Esophagus muscularis mucosa (tissue), 4 donors: ENCODE measurements around the gene EFNB3. TPM values are rescaled to one million over a fixed set of nuclear protein-coding genes. Genes with fewer than 3 reads are reported as not detected.

Source experiments
- DNase-seq: peaks from one replicate; pipeline ENCODE4 v3.0.0-alpha.2; 2017; ENCODE audit errors: extremely low spot score
- H3K27ac ChIP-seq, 4 donors: fragments of 200-600 bp; sonication (generic); replicated peaks in 1 of 4; 1 replicate in 3 of 4; 2 replicates in 1 of 4; pipeline ENCODE4 v1.5.1; 2016 to 2019; ENCODE audit warnings: mild to moderate bottlenecking in 1 of 4
- H3K27me3 ChIP-seq, 4 donors: fragments of 200-600 bp; sonication (generic); one replicate each; pipeline versions ENCODE4 v1.5.1 to v1.6.0; 2016 to 2019
- H3K36me3 ChIP-seq, 4 donors: fragments of 200-600 bp; sonication (generic); one replicate each; pipeline ENCODE4 v1.5.1; 2016 to 2019
- H3K4me1 ChIP-seq, 4 donors: fragments of 200-600 bp; sonication (generic); one replicate each; pipeline ENCODE4 v1.5.1; 2016 to 2019
- H3K4me3 ChIP-seq, 4 donors: fragments of 200-600 bp; sonication (generic); 1 replicate in 2 of 4; 2 replicates in 2 of 4; pipeline ENCODE4 v1.5.1; 2016 to 2019; ENCODE audit warnings: mild to moderate bottlenecking in 4 of 4, moderate library complexity in 1 of 4
- H3K9me3 ChIP-seq, 4 donors: fragments of 200-600 bp; sonication (generic); 1 replicate in 3 of 4; 2 replicates in 1 of 4; pipeline ENCODE4 v1.5.1; 2016 to 2019
- CTCF ChIP-seq, 3 experiments: fragments of 200-600 bp in 2 of 3; fragments of 450-650 bp in 1 of 3; sonication (generic) in 2 of 3; IDR thresholded peaks; one replicate each; pipeline ENCODE4 v1.5.1; 2017 to 2019; ENCODE audit warnings: antibody characterized with exemption in 3 of 3, mild to moderate bottlenecking in 2 of 3, moderate library complexity in 1 of 3
- EP300 ChIP-seq: sonication (generic); formaldehyde crosslinking; IDR thresholded peaks from one replicate; pipeline ENCODE4 v1.6.1; 2017; ENCODE audit warnings: antibody characterized with exemption
- POLR2A ChIP-seq: fragments of 450-650 bp; IDR thresholded peaks from one replicate; pipeline ENCODE4 v1.6.1; 2017; ENCODE audit warnings: antibody characterized with exemption, moderate library complexity, mild to moderate bottlenecking, low read depth
- POLR2AphosphoS5 ChIP-seq, 2 donors: sonication (generic); formaldehyde crosslinking; IDR thresholded peaks; one replicate each; pipeline ENCODE4 v1.6.1; 2017; ENCODE audit warnings: antibody characterized with exemption in 2 of 2
- WGBS: methylation state at CpG from one replicate; pipeline ENCODE4 v1.1.5; 2018; 5-methylcytosine and 5-hydroxymethylcytosine counted together
- intact Hi-C: fragments of 100-400 bp; cut with DNase I; formaldehyde crosslinking; loops from one replicate; pipeline ENCODE4 v1.15.1; 2023
- total RNA-seq, 4 donors: library from RNA; depleted of rRNA; stranded (reverse); fragments of >200 nt; gene quantifications; one replicate each; pipeline versions ENCODE4 v1.1.0 to v1.2.1, GENCODE V29; 2016

Gene EFNB3
- total RNA-seq, 4 donors from 2014 or later: 0.17 to 0.42 (median 0.33) TPM

- no peak for TF ChIP-seq POLR2A
- TF ChIP-seq EP300: no peak
- no peak for TF ChIP-seq POLR2AphosphoS5 (IDR thresholded peaks at IDR 0.05)
- TF ChIP-seq CTCF (IDR thresholded peaks at IDR 0.05): no peak
- Histone ChIP-seq H3K4me3 (no peak overlapping the region), H3K4me1 (peaks cover 11 to 14% (median 12%) of the 10 kb centered on the region in 4 donors), H3K27me3 (peaks cover 0 to 94% (median 27%) of the 10 kb centered on the region in 4 donors), H3K36me3 (no peaks in the 10 kb centered on the region), H3K27ac (no peak overlapping the region), H3K9me3 (no peaks in the 10 kb centered on the region)
- WGBS: 18% methylated on average over 6 of the region's 19 CpGs
- intact Hi-C loops: no loop called here
- no peak for DNase-seq
These were observed 7.2 kb downstream of the EFNB3 start for GRCh38 chr17:7712111-7712771.

GRCh38 chr17:7713782-7714181 lies 8.8 kb downstream of the EFNB3 start:
- Histone ChIP-seq H3K9me3 (no peaks in the 10 kb centered on the region), H3K27me3 (peaks cover 0 to 78% (median 26%) of the 10 kb centered on the region in 4 donors), H3K4me3 (no peak overlapping the region), H3K4me1 (peaks cover 18 to 25% (median 21%) of the 10 kb centered on the region in 4 donors), H3K36me3 (no peaks in the 10 kb centered on the region), H3K27ac (no peak overlapping the region)
- TF ChIP-seq EP300 (no peak), POLR2A (no peak), CTCF (IDR thresholded peaks at IDR 0.05) (no peak), POLR2AphosphoS5 (IDR thresholded peaks at IDR 0.05) (no peak)
- intact Hi-C loops: no loop called here
- WGBS: 34% methylated on average over 9 of the region's 9 CpGs
- no peak for DNase-seq

GRCh38 chr17:7714721-7715594 lies 10.0 kb downstream of the EFNB3 start:
- intact Hi-C loops: no loop called here
- no peak for TF ChIP-seq CTCF (IDR thresholded peaks at IDR 0.05)
- no peak for TF ChIP-seq POLR2A
- TF ChIP-seq POLR2AphosphoS5 (IDR thresholded peaks at IDR 0.05): no peak
- TF ChIP-seq EP300: no peak
- H3K27ac ChIP-seq: no peak overlapping the region
- H3K36me3 ChIP-seq: no peaks in the 10 kb centered on the region
- H3K4me1 ChIP-seq: peaks cover 18 to 25% (median 21%) of the 10 kb centered on the region in 4 donors
- H3K4me3 ChIP-seq: no peak overlapping the region
- DNase-seq: no peak
- peaks cover 0 to 66% (median 26%) of the 10 kb centered on the region in 4 donors for H3K27me3 ChIP-seq
- no peaks in the 10 kb centered on the region for H3K9me3 ChIP-seq
- 77% methylated on average over 10 of the region's 10 CpGs for WGBS

GRCh38 chr17:7715936-7716886 lies 11.2 kb downstream of the EFNB3 start:
- 42% methylated on average over 20 of the region's 20 CpGs for WGBS
- intact Hi-C loops: no loop called here
- peaks cover 18 to 25% (median 21%) of the 10 kb centered on the region in 4 donors for H3K4me1 ChIP-seq
- peak overlapping the region; percentile 56 to 79 (median 66) for H3K4me3 ChIP-seq
- peak overlapping the region; percentile 58 to 75 (median 64) for H3K27ac ChIP-seq
- TF ChIP-seq POLR2AphosphoS5 (IDR thresholded peaks at IDR 0.05) (no peak), EP300 (no peak), POLR2A (no peak), CTCF (IDR thresholded peaks at IDR 0.05) (no peak)
- no peak for DNase-seq
- H3K27me3 ChIP-seq: peaks cover 0 to 54% (median 25%) of the 10 kb centered on the region in 4 donors
- no peaks in the 10 kb centered on the region for H3K36me3 ChIP-seq
- H3K9me3 ChIP-seq: no peaks in the 10 kb centered on the region
